Measurements from ENCODE around the gene FOXP1.

GRCh38 chr3:71168121-71168721, 415.3 kb downstream of the FOXP1 start:
- TF ChIP-seq, protein P1, sequence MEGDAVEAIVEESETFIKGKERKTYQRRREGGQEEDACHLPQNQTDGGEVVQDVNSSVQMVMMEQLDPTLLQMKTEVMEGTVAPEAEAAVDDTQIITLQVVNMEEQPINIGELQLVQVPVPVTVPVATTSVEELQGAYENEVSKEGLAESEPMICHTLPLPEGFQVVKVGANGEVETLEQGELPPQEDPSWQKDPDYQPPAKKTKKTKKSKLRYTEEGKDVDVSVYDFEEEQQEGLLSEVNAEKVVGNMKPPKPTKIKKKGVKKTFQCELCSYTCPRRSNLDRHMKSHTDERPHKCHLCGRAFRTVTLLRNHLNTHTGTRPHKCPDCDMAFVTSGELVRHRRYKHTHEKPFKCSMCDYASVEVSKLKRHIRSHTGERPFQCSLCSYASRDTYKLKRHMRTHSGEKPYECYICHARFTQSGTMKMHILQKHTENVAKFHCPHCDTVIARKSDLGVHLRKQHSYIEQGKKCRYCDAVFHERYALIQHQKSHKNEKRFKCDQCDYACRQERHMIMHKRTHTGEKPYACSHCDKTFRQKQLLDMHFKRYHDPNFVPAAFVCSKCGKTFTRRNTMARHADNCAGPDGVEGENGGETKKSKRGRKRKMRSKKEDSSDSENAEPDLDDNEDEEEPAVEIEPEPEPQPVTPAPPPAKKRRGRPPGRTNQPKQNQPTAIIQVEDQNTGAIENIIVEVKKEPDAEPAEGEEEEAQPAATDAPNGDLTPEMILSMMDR (IDR thresholded peaks at IDR 0.05 in 4 of 5, conservative IDR thresholded peaks at IDR 0.05 in 1 of 5), result no peak
- no peak for TF ChIP-seq POLR2A (IDR thresholded peaks at IDR 0.05)
